CD14-positive monocyte (primary cell): Measurements from ENCODE around the gene OPN1MW3. TPM values are rescaled to one million over a fixed set of nuclear protein-coding genes. Genes with fewer than 3 reads are reported as not detected.

Source experiments
- DNase-seq, 3 donors: peaks; one replicate each; pipeline ENCODE4 v3.0.0-alpha.2; 2011 to 2022
- H2AFZ ChIP-seq: 2 replicates; pipeline ENCODE4 v1.6.0; 2012; ENCODE audit warnings: mild to moderate bottlenecking, low read depth, low read length, inconsistent platforms; ENCODE audit not compliant: insufficient read depth, poor library complexity, severe bottlenecking
- H3K27ac ChIP-seq, 2 donors: 1 replicate in 1 of 2; 2 replicates in 1 of 2; pipeline ENCODE4 v1.5.1; 2012 to 2013; ENCODE audit warnings: low read length in 2 of 2, control low read depth in 1 of 2, inconsistent platforms in 1 of 2, low read depth in 1 of 2, mild to moderate bottlenecking in 1 of 2
- H3K27me3 ChIP-seq, 2 donors: one replicate each; pipeline versions ENCODE4 v1.6.0 to v1.6.1; 2011 to 2013; ENCODE audit warnings: low read length in 2 of 2; ENCODE audit not compliant: control insufficient read depth in 2 of 2, insufficient read depth in 2 of 2
- H3K36me3 ChIP-seq, 2 donors: replicated peaks in 1 of 2; 1 replicate in 1 of 2; 2 replicates in 1 of 2; pipeline versions ENCODE4 v1.5.1 to v1.6.1; 2012 to 2013; ENCODE audit warnings: low read length in 2 of 2, control low read depth in 1 of 2, inconsistent platforms in 1 of 2, mild to moderate bottlenecking in 1 of 2; ENCODE audit not compliant: insufficient read depth in 2 of 2, control insufficient read depth in 1 of 2
- H3K4me1 ChIP-seq, 2 donors: 1 replicate in 1 of 2; 2 replicates in 1 of 2; pipeline versions ENCODE4 v1.5.1 to v1.6.1; 2012 to 2013; ENCODE audit warnings: low read length in 2 of 2, control low read depth in 1 of 2, inconsistent platforms in 1 of 2, mild to moderate bottlenecking in 1 of 2, moderate library complexity in 1 of 2; ENCODE audit not compliant: insufficient read depth in 2 of 2, control insufficient read depth in 1 of 2
- H3K4me2 ChIP-seq: replicated peaks from 2 replicates; pipeline ENCODE3; 2012; ENCODE audit warnings: low read length, moderate library complexity, mild to moderate bottlenecking; ENCODE audit not compliant: poor library complexity, severe bottlenecking; ENCODE audit errors: extremely low read depth
- H3K4me3 ChIP-seq, 3 experiments: fragments of 200-600 bp in 1 of 3; sonication (generic) in 1 of 3; replicated peaks in 1 of 3; 1 replicate in 2 of 3; 2 replicates in 1 of 3; pipeline ENCODE4 v1.5.1; 2011 to 2013; ENCODE audit warnings: low read length in 3 of 3, mild to moderate bottlenecking in 3 of 3, control low read depth in 2 of 3, low read depth in 2 of 3, inconsistent platforms in 1 of 3, moderate library complexity in 1 of 3
- H3K79me2 ChIP-seq: 2 replicates; pipeline ENCODE4 v1.6.0; 2012; ENCODE audit warnings: mild to moderate bottlenecking, control low read depth, inconsistent platforms, low read length, moderate library complexity; ENCODE audit not compliant: insufficient read depth
- H3K9ac ChIP-seq: 2 replicates; pipeline ENCODE4 v1.6.0; 2017; ENCODE audit warnings: low read length, mild to moderate bottlenecking; ENCODE audit not compliant: insufficient read depth, poor library complexity, severe bottlenecking
- H3K9me3 ChIP-seq, 2 donors: replicated peaks in 1 of 2; 1 replicate in 1 of 2; 2 replicates in 1 of 2; pipeline versions ENCODE4 v1.5.1 to v1.6.1; 2012 to 2013; ENCODE audit warnings: low read length in 2 of 2, control low read depth in 1 of 2; ENCODE audit not compliant: control insufficient read depth in 1 of 2, insufficient read depth in 1 of 2
- H4K20me1 ChIP-seq: 2 replicates; pipeline ENCODE4 v1.6.0; 2012; ENCODE audit warnings: mild to moderate bottlenecking, low read length, control low read depth, moderate library complexity; ENCODE audit not compliant: insufficient read depth
- H3K27ac Mint-ChIP-seq, 7 donors: one replicate each; pipeline ENCODE4 v1.8.0; 2020; ENCODE audit warnings: mild to moderate bottlenecking in 7 of 7, mixed read lengths in 7 of 7, moderate library complexity in 6 of 7, inconsistent platforms in 2 of 7
- H3K27me3 Mint-ChIP-seq, 3 donors: one replicate each; pipeline ENCODE4 v1.8.0; 2021 to 2022; ENCODE audit warnings: low read depth in 3 of 3, mild to moderate bottlenecking in 3 of 3, mixed read lengths in 3 of 3, moderate library complexity in 3 of 3, inconsistent platforms in 1 of 3
- H3K36me3 Mint-ChIP-seq, 2 donors: one replicate each; pipeline ENCODE4 v1.8.0; 2020; ENCODE audit warnings: mixed read lengths in 2 of 2, inconsistent platforms in 1 of 2, mild to moderate bottlenecking in 1 of 2
- H3K4me1 Mint-ChIP-seq: one replicate; pipeline ENCODE4 v1.8.0; 2020; ENCODE audit warnings: mild to moderate bottlenecking, mixed read lengths
- H3K4me3 Mint-ChIP-seq, 2 donors: one replicate each; pipeline ENCODE4 v1.8.0; 2020; ENCODE audit warnings: mild to moderate bottlenecking in 2 of 2, mixed read lengths in 2 of 2, moderate library complexity in 1 of 2
- H3K9me3 Mint-ChIP-seq, 7 donors: one replicate each; pipeline ENCODE4 v1.8.0; 2020 to 2022; ENCODE audit warnings: mixed read lengths in 7 of 7, mild to moderate bottlenecking in 6 of 7, moderate library complexity in 6 of 7, inconsistent platforms in 2 of 7
- CTCF ChIP-seq: fragments of 200-600 bp; IDR thresholded peaks from one replicate; pipeline ENCODE4 v1.8.0; 2022; ENCODE audit warnings: antibody characterized with exemption, mild to moderate bottlenecking
- WGBS: methylation state at CpG from one replicate; pipeline ENCODE4 v1.1.5; 2013; ENCODE audit warnings: missing lambda C conversion rate; ENCODE audit not compliant: insufficient coverage; 5-methylcytosine and 5-hydroxymethylcytosine counted together
- intact Hi-C, 2 donors: fragments of 100-400 bp; cut with micrococcal nuclease; formaldehyde crosslinking; loops; one replicate each; pipeline versions ENCODE4 v1.15.0 to v1.15.1; 2023
- polyA plus RNA-seq, 3 donors: library from polyadenylated mRNA; depleted of rRNA in 1 of 3; unstranded in 2 of 3; stranded (reverse) in 1 of 3; fragments of 300-500 nt in 2 of 3; fragments of >200 nt in 1 of 3; fragmentation: Illumina TruSeq in 2 of 3; gene quantifications; 1 replicate in 2 of 3; 2 replicates in 1 of 3; pipeline ENCODE4 v1.2.3, GENCODE V29; 2012 to 2021

Gene OPN1MW3
- polyA plus RNA-seq, 3 donors = 0.03 TPM; not detected in 2

GRCh38 chrX:154294791-154295574, 37.6 kb downstream of the OPN1MW3 start, which contains the start of gene TEX28:
Gene TEX28, minus strand, starts transcription at chrX:154295124. Its CDS starts 3,007 bp downstream, at chrX:154292117.
- Mint-ChIP-seq H3K36me3 (no peaks in the 10 kb centered on the region), H3K4me3 (peak within 1 kb of the TSS in 1 of 2 donors; percentile 9), H3K27ac (peak within 1 kb of the TSS in 3 of 7 donors; percentile 2 to 82 (median 58)), H3K27me3 (peaks cover 0 to 8% (median 0%) of the 10 kb centered on the region in 3 donors), H3K9me3 (peaks cover 0 to 26% (median 8%) of the 10 kb centered on the region in 7 donors), H3K4me1 (peaks cover 21% of the 10 kb centered on the region)
- H3K27me3 ChIP-seq = no peaks in the 10 kb centered on the region
- no peaks in the 10 kb centered on the region for H4K20me1 ChIP-seq
- intact Hi-C loops = no loop called here
- no CpG with 5 or more reads among the region's 39 CpGs for WGBS
- no peaks in the 10 kb centered on the region for H3K36me3 ChIP-seq
- no peaks in the 10 kb centered on the region for H3K79me2 ChIP-seq
- no peak within 1 kb of the TSS for H2AFZ ChIP-seq
- no peak within 1 kb of the TSS for H3K9ac ChIP-seq
- H3K27ac ChIP-seq = no peak within 1 kb of the TSS
- H3K9me3 ChIP-seq = peaks cover 0 to 5% of the 10 kb centered on the region in 2 donors
- no peak within 1 kb of the TSS for H3K4me3 ChIP-seq
- DNase-seq = peak in 2 of 3 donors; percentile 52 to 55
- TF ChIP-seq CTCF = no peak
- H3K4me2 ChIP-seq = no peak within 1 kb of the TSS
- peaks cover 19 to 28% of the 10 kb centered on the region in 2 donors for H3K4me1 ChIP-seq

- no peak within 1 kb of the TSS for H3K9ac ChIP-seq
- peaks cover 28% of the 10 kb centered on the region for H3K4me1 Mint-ChIP-seq
- no peak within 1 kb of the TSS for H3K4me2 ChIP-seq
- H3K9me3 Mint-ChIP-seq = peaks cover 0 to 26% (median 8%) of the 10 kb centered on the region in 7 donors
- peaks cover 0 to 11% (median 0%) of the 10 kb centered on the region in 3 donors for H3K27me3 Mint-ChIP-seq
- no peaks in the 10 kb centered on the region for H3K36me3 Mint-ChIP-seq
- H3K27ac ChIP-seq = no peak within 1 kb of the TSS
- H3K4me3 ChIP-seq = no peak within 1 kb of the TSS
- no peaks in the 10 kb centered on the region for H4K20me1 ChIP-seq
- no peaks in the 10 kb centered on the region for H3K79me2 ChIP-seq
- peaks cover 0 to 5% of the 10 kb centered on the region in 2 donors for H3K9me3 ChIP-seq
- H2AFZ ChIP-seq = no peak within 1 kb of the TSS
- peaks cover 27 to 36% of the 10 kb centered on the region in 2 donors for H3K4me1 ChIP-seq
- no peak for DNase-seq
- H3K27ac Mint-ChIP-seq = peak within 1 kb of the TSS in 5 of 7 donors; percentile 2 to 82 (median 69)
- no peaks in the 10 kb centered on the region for H3K27me3 ChIP-seq
- no peak for TF ChIP-seq CTCF
- intact Hi-C loops = no loop called here
- no peaks in the 10 kb centered on the region for H3K36me3 ChIP-seq
- peak within 1 kb of the TSS in 1 of 2 donors; percentile 37 for H3K4me3 Mint-ChIP-seq
- 98% methylated on average over 19 of the region's 37 CpGs for WGBS
Observed at GRCh38 chrX:154295664-154296310, 38.4 kb downstream of the OPN1MW3 start, which contains the start of gene TKTL1. Gene TKTL1, plus strand, starts transcription at chrX:154295795. Its CDS starts 65 bp downstream, at chrX:154295860.
